Esophagus muscularis mucosa (tissue), 3 donors: ENCODE measurements around the gene RIMS1.

ENCODE experiments used
- POLR2A ChIP-seq: fragments of 450-650 bp; IDR thresholded peaks from one replicate; pipeline ENCODE4 v1.6.1; 2017; ENCODE audit warnings: antibody characterized with exemption, moderate library complexity, mild to moderate bottlenecking, low read depth
- POLR2AphosphoS5 ChIP-seq, 2 donors: sonication (generic); formaldehyde crosslinking; IDR thresholded peaks; one replicate each; pipeline ENCODE4 v1.6.1; 2017; ENCODE audit warnings: antibody characterized with exemption in 2 of 2
- TF ChIP-seq, protein P1 (sequence below), 3 experiments: fragments of 200-600 bp in 2 of 3; fragments of 450-650 bp in 1 of 3; sonication (generic) in 2 of 3; IDR thresholded peaks; one replicate each; pipeline ENCODE4 v1.5.1; 2017 to 2019; ENCODE audit warnings: antibody characterized with exemption in 3 of 3, mild to moderate bottlenecking in 2 of 3, moderate library complexity in 1 of 3

DNA sequence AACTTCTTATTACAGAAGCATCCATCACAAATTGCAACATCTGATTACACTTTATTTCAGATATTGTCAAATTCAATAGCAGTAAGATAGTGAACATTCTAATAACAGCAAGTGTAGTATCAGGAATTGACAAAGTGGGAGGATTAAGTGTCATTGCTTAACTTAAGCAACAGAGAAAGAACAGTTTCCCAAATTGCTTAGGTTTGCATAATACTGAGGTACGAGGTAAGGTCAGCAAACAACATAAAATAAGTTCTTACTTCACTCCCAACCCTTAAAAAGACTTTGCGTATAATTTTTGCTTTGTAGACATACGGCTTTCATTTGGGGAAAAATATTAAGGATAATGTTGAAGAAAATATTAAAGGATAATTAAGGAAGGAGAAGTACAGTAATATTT, 163.0 kb downstream of the RIMS1 start:
- TF ChIP-seq, protein P1, sequence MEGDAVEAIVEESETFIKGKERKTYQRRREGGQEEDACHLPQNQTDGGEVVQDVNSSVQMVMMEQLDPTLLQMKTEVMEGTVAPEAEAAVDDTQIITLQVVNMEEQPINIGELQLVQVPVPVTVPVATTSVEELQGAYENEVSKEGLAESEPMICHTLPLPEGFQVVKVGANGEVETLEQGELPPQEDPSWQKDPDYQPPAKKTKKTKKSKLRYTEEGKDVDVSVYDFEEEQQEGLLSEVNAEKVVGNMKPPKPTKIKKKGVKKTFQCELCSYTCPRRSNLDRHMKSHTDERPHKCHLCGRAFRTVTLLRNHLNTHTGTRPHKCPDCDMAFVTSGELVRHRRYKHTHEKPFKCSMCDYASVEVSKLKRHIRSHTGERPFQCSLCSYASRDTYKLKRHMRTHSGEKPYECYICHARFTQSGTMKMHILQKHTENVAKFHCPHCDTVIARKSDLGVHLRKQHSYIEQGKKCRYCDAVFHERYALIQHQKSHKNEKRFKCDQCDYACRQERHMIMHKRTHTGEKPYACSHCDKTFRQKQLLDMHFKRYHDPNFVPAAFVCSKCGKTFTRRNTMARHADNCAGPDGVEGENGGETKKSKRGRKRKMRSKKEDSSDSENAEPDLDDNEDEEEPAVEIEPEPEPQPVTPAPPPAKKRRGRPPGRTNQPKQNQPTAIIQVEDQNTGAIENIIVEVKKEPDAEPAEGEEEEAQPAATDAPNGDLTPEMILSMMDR (IDR thresholded peaks at IDR 0.05) = no peak
- TF ChIP-seq POLR2AphosphoS5 (IDR thresholded peaks at IDR 0.05) (no peak), POLR2A (no peak)
